IMR-90 (cell line): ENCODE measurements around the gene FAM236C.
"Not testable (repeated sequence)": the region's sequence is repeated elsewhere in the genome, so short reads cannot be mapped to it uniquely, and the experiment has no call there.

Experiments
- MXI1 ChIP-seq: IDR thresholded peaks from 2 replicates; pipeline ENCODE4 v1.6.1; 2012; ENCODE audit warnings: low read depth, mild to moderate bottlenecking, low read length, moderate library complexity, borderline replicate concordance
- POLR2A ChIP-seq: IDR thresholded peaks from 2 replicates; pipeline ENCODE4 v1.6.1; 2012; ENCODE audit warnings: mild to moderate bottlenecking, low read depth, low read length
- SMC3 ChIP-seq: fragments of 150-350 bp; IDR thresholded peaks from 2 replicates; pipeline ENCODE4 v1.6.1; 2016; ENCODE audit warnings: low read depth, mild to moderate bottlenecking, antibody characterized with exemption, low read length, moderate library complexity
- TF ChIP-seq, protein P1 (sequence below): conservative IDR thresholded peaks from 2 replicates; pipeline ENCODE4 v1.5.1; 2012; ENCODE audit warnings: mild to moderate bottlenecking, low read depth, low read length, improper control_type of control experiment
- TF ChIP-seq, protein P2 (sequence below): fragments of 150-350 bp; IDR thresholded peaks from 2 replicates; pipeline ENCODE4 v1.6.1; 2017; ENCODE audit warnings: mild to moderate bottlenecking, antibody characterized with exemption, low read length, low read depth

DNA sequence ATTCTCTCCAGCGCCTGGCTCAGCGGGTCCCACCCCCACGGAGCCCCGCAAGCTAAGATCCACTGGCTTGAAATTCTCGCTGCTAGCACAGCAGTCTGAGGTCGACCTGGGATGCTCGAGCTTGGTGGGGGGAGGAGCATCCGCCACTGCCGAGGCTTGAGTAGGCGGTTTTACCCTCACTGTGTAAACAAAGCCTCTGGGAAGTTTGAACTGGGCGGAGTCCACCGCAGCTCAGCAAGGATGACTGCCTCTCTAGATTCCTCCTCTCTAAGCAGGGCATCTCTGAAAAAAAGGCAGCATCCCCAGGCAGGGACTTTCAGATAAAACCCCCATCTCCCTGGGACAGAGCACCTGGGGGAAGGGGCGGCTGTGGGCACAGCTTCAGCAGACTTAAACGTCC, 22.7 kb upstream of the FAM236C start:
- not testable (repeated sequence) for TF ChIP-seq POLR2A, SMC3, MXI1
- TF ChIP-seq, protein P1, sequence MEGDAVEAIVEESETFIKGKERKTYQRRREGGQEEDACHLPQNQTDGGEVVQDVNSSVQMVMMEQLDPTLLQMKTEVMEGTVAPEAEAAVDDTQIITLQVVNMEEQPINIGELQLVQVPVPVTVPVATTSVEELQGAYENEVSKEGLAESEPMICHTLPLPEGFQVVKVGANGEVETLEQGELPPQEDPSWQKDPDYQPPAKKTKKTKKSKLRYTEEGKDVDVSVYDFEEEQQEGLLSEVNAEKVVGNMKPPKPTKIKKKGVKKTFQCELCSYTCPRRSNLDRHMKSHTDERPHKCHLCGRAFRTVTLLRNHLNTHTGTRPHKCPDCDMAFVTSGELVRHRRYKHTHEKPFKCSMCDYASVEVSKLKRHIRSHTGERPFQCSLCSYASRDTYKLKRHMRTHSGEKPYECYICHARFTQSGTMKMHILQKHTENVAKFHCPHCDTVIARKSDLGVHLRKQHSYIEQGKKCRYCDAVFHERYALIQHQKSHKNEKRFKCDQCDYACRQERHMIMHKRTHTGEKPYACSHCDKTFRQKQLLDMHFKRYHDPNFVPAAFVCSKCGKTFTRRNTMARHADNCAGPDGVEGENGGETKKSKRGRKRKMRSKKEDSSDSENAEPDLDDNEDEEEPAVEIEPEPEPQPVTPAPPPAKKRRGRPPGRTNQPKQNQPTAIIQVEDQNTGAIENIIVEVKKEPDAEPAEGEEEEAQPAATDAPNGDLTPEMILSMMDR, result not testable (repeated sequence)
- TF ChIP-seq, protein P2, sequence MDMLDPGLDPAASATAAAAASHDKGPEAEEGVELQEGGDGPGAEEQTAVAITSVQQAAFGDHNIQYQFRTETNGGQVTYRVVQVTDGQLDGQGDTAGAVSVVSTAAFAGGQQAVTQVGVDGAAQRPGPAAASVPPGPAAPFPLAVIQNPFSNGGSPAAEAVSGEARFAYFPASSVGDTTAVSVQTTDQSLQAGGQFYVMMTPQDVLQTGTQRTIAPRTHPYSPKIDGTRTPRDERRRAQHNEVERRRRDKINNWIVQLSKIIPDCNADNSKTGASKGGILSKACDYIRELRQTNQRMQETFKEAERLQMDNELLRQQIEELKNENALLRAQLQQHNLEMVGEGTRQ, result not testable (repeated sequence)
